Ammon's horn (tissue), 1 donor: ENCODE data around the gene CHIT1.

Experiments used
- DNase-seq: peaks from one replicate; pipeline ENCODE4 v3.0.0-alpha.2; 2016; ENCODE audit warnings: low spot score

Gene CHIT1

GRCh38 chr1:203216274-203217138, 13.0 kb downstream of the CHIT1 start:
- peak; percentile 86 for DNase-seq

GRCh38 chr1:203215573-203215972, 13.9 kb downstream of the CHIT1 start:
- DNase-seq, result no peak

GRCh38 chr1:203214871-203215270, 14.6 kb downstream of the CHIT1 start:
- DNase-seq, result no peak

- no peak for DNase-seq
These were observed 16.3 kb downstream of the CHIT1 start for GRCh38 chr1:203213126-203213525.

GRCh38 chr1:203211812-203212211, 17.7 kb downstream of the CHIT1 start:
- no peak for DNase-seq

GRCh38 chr1:203210988-203211387, 18.5 kb downstream of the CHIT1 start:
- DNase-seq, result no peak

GRCh38 chr1:203210350-203210749, 19.1 kb downstream of the CHIT1 start:
- no peak for DNase-seq

- no peak for DNase-seq
These were observed 21.3 kb downstream of the CHIT1 start for GRCh38 chr1:203208181-203208580.

- no peak for DNase-seq
These were observed 21.7 kb downstream of the CHIT1 start for GRCh38 chr1:203207751-203208150.

GRCh38 chr1:203206129-203206687, 23.3 kb downstream of the CHIT1 start:
- DNase-seq, result no peak

- no peak for DNase-seq
These were observed 24.7 kb downstream of the CHIT1 start for GRCh38 chr1:203204756-203205155.

GRCh38 chr1:203202431-203203245, 26.8 kb downstream of the CHIT1 start:
- peak; percentile 58 for DNase-seq

GRCh38 chr1:203201516-203202205, 27.8 kb downstream of the CHIT1 start:
- DNase-seq, result no peak

- DNase-seq, result no peak
These were observed 28.6 kb downstream of the CHIT1 start for GRCh38 chr1:203200916-203201315.

- peak; percentile 74 for DNase-seq
These were observed 29.5 kb downstream of the CHIT1 start for GRCh38 chr1:203199816-203200571.

GRCh38 chr1:203199481-203199815, 30.0 kb downstream of the CHIT1 start:
- no peak for DNase-seq

GRCh38 chr1:203199002-203199401, 30.5 kb downstream of the CHIT1 start:
- no peak for DNase-seq

GRCh38 chr1:203197625-203198024, 31.8 kb downstream of the CHIT1 start:
- DNase-seq, result no peak

- no peak for DNase-seq
These were observed 33.1 kb downstream of the CHIT1 start for GRCh38 chr1:203196371-203196770.

- DNase-seq, result no peak
These were observed 38.5 kb downstream of the CHIT1 start for GRCh38 chr1:203190949-203191348.

GRCh38 chr1:203189951-203190352, 39.5 kb downstream of the CHIT1 start:
- no peak for DNase-seq
